HG03432 (cell line): ENCODE data around the gene PRR33.

Experiments used
- ATAC-seq: cut with Tn5 transposase; IDR thresholded peaks from one replicate; pipeline ENCODE4 v1.9.1; 2021; ENCODE audit warnings: mild to moderate bottlenecking, moderate library complexity; ENCODE audit not compliant: unreplicated experiment

Gene PRR33

GRCh38 chr11:1839204-1839923 is 52.3 kb downstream of the PRR33 start:
- no peak for ATAC-seq

GRCh38 chr11:1838426-1839144 is 53.1 kb downstream of the PRR33 start, which contains the start of gene TNNI2:
TNNI2 (plus strand) TSS chr11:1838981; CDS start chr11:1839697, 716 bp downstream.
- no peak for ATAC-seq
